ENCODE measurements around the gene NFKB1.
"Not testable (repeated sequence)": the region's sequence is repeated elsewhere in the genome, so short reads cannot be mapped to it uniquely, and the experiment has no call there.

NFKB1 gene

DNA sequence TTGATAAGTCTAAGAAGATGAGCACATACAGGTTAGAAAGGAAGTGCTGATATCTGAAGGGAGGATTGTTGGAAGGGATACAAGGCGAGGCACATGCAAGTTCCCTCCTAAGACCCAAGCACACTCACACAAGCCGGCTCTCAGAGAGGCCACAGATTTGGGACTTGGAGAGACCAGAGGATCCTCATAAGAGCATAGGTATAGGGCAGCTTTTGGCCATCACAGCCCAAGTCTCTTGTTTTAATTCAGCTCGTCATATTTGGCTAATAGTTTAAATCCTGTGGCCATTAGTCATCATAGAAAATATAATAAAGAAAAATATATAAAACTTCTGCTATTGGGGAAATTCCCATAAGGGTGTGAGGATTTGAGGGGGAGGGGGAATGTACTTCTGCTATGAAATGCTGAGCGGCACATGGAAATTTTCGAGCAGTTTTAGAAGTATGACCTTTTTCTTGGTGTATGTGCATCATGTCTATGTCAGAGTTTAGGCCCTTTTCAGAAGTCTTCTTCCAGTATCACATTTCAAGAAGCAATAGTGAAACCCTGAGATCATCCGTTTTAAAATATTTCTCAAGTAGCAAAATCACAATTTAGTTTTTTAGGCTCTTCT lies 97.7 kb downstream of the NFKB1 start:
- DNase-seq (ENCODE audit: low spot score): no peak

- DNase-seq (ENCODE audit: low spot score): no peak
These were observed 98.3 kb downstream of the NFKB1 start for GRCh38 chr4:102599455-102599854.

DNA sequence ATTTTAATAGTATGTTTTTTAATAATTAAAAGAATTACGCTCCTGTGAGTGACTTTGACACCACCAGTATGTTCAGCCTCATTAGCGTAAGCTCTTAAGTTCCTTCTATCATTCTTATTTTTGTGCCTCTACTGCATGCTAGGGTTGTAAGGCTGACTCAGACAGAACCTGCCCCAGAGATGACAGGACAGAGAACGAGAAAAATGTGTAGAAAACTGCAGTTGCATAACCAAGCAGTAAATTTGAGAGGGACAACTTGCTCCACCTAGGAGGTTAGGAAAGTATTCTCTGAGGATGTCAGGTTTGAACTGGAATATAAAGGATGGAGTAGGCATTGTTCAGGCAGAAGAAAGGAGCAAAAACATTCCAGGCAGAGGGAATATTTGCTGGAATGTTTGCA lies 98.7 kb downstream of the NFKB1 start:
- DNase-seq (ENCODE audit: low spot score): no peak

DNA sequence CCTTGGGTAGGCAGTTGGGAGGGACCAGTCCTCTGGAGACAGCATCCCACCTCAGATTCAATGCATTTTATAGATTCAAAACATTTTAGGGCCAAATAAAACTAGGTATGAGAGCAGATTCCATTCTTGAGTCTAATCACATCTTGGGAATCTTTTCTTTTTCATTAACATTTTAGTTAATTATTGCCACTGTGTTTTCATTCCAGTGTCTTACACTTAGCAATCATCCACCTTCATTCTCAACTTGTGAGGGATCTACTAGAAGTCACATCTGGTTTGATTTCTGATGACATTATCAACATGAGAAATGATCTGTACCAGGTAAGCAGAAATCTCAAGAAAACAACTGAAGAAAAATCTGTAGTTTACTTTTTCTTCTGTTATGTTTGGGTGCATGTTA lies 99.5 kb downstream of the NFKB1 start:
- no peak for DNase-seq (ENCODE audit: low spot score)

DNA sequence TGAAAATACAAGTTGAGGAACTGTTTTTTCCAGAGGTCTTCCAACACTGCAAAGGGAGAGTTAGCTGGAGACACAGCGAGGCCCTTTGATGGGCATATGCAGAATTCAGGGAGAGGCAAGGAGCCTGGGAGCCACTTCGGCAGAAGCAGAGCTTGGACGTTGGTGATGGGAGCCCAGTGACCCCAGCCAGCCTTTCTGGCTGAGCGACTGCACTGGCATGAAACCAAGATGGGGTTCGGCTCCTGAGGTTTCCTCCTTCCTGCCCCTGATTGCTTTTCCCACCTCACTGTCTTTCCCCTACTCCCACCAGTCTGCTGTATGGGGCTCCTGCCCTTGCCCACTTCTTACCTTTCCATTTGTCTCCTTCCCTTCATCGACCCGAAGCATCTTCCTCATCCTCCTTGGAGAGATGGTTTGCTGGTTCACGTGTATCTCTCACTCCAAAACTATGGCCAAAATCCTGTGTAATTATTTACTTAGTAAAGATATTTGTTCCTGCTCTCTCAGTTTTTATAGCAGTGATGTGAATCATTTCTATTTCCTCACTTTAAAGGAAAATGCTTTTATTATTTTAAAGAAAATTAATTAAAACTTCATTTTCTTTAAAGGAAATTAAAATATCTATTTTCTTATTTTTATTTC lies 100.5 kb downstream of the NFKB1 start:
- no peak for DNase-seq (ENCODE audit: low spot score)

DNA sequence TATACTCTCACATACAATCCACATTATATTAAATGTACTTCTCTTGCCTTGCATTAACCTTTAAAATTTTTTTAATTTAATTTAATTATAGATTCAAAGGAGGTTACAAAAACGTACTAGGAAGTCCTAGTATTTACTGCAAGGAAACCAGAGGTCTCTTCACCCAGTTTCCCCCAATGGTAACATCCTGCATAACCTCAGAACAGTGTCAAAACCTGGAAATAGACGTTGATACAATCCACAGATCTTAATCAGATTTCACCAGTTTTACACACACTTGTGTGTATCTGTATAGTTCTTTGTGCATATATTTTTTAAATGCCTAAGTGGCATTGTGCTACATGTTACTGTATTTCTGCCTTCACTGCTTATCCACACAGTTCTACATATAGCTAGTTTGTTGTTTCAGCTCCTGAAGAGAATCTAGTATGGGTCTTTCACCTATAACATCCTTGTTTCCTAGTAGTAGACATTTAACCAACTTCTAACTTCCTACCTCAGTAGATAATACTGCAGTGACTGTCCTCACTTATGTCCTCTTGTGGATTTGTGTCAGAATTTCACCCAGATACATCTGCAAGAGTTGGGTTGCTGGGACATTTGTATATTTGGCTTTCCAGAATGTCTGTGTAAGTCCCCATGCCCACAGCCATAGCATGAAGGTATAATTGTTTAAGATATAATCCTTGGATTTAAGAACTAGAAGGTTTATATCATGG lies 103.2 kb downstream of the NFKB1 start:
- no peak for DNase-seq (ENCODE audit: low spot score)

- peak; percentile 51 for DNase-seq (ENCODE audit: low spot score)
These were observed 105.1 kb downstream of the NFKB1 start for GRCh38 chr4:102606261-102606660.

- DNase-seq (ENCODE audit: low spot score): peak; percentile 91
These were observed 105.8 kb downstream of the NFKB1 start for GRCh38 chr4:102606846-102607450.

DNA sequence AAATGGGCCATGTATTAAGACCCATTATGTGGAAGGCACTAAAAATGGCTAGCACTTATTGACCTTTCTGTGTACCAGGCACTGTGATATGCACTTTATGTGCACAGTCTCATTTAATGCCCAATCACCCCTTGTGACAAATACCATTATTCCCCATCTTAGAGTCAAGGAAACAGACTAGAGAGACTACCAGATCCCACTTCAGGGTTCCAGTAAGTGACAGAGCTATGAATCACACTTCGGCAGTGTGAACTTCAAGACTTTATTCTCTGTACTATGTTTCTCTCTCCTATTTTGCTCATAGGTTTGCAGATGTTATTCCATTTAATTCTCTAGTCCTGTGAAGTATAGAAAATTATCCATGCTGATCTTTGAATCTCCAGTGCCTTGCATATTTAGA lies 107.0 kb downstream of the NFKB1 start:
- DNase-seq (ENCODE audit: low spot score): no peak

GRCh38 chr4:102610007-102610406 lies 108.8 kb downstream of the NFKB1 start:
- DNase-seq (ENCODE audit: low spot score): peak; percentile 41

DNA sequence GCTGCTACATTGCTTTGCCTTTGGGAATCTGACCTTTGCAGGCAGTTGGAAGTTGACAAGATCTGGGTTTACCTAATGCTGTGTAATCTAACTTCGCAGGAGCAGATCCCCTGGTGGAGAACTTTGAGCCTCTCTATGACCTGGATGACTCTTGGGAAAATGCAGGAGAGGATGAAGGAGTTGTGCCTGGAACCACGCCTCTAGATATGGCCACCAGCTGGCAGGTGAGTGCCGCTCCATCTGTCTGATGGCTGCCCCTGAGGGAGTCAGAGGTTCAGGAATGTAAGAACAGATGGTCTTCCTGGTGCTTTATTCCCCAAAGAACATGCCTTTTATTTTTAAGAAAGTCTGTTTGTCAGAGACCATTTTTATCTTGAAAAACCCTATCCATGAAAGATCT lies 109.3 kb downstream of the NFKB1 start:
- DNase-seq (ENCODE audit: low spot score): no peak

GRCh38 chr4:102612210-102612609 lies 111.1 kb downstream of the NFKB1 start:
- DNase-seq (ENCODE audit: low spot score): no peak

DNA sequence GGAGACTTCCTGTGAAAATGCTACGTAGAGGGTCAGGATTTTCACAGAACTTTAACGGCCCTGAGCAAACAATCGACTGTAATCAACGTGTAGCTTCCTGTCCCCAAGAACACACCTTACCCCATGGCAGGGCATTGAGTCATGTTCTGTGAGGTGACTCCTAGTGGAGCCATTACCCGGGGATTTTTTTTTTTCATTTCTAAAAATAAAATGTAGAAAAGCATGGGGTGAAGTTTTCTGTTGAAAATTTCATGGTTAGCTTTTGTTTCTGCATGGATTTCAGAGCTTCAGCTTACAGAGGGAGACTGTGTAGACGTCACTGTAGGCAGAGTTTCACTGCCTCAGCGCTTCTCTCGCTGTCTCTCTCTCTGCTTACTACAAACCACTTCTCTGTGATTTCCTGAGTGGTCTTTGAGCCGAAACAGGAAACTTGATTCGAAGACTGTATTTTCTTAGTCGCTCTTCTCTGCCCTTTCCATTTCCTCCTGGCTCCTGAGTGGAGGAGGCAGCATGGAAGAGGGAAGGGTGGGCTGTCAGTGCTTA lies 111.7 kb downstream of the NFKB1 start:
- DNase-seq (ENCODE audit: low spot score): no peak

GRCh38 chr4:102614801-102615200 lies 113.6 kb downstream of the NFKB1 start:
- no peak for DNase-seq (ENCODE audit: low spot score)

GRCh38 chr4:102616636-102617035 lies 115.5 kb downstream of the NFKB1 start:
- DNase-seq (ENCODE audit: low spot score): no peak

- not testable (repeated sequence) for DNase-seq (ENCODE audit: low spot score)
These were observed 117.9 kb downstream of the NFKB1 start for GRCh38 chr4:102619021-102619420.

DNA sequence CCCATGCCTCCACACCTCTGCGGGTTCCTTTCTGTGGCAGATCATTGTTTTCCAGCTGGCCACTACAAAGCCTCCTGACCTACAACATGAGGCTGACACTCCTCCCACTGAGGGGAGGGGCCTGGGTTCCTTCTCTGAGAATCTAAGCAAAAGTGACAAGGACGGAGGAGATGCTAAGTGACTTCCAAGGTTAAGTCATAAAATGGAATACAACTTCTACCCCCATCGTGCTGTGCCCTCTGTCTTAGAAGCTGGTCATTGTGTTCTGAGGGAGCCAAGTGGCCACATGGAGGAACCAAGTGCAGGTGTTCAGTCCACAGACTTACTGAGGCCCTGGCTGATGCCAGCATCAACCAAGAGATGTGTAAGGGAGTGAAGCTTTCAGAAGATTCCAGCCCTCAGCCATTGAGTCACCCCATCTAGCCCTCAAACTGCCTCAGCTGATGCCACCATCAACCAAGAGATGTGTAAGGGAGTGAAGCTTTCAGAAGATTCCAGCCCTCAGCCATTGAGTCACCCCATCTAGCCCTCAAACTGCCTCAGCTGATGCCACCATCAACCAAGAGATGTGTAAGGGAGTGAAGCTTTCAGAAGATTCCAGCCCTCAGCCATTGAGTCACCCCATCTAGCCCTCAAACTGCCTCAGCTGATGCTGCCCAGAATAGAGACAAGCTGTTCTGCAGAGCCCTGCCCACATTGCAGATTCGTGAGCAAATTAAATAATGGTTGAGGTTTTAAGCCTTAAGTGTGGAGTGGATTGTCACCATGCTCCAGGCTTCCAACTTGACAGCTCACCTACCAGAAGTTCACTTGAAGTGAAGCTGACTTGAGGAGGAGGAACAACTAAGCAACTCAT lies 118.8 kb downstream of the NFKB1 start:
- not testable (repeated sequence) for DNase-seq (ENCODE audit: low spot score)

GRCh38 chr4:102620697-102621497 lies 119.7 kb downstream of the NFKB1 start:
- peak; percentile 84 for DNase-seq (ENCODE audit: low spot score)

GRCh38 chr4:102623622-102624021 lies 122.5 kb downstream of the NFKB1 start:
- DNase-seq (ENCODE audit: low spot score): no peak

DNA sequence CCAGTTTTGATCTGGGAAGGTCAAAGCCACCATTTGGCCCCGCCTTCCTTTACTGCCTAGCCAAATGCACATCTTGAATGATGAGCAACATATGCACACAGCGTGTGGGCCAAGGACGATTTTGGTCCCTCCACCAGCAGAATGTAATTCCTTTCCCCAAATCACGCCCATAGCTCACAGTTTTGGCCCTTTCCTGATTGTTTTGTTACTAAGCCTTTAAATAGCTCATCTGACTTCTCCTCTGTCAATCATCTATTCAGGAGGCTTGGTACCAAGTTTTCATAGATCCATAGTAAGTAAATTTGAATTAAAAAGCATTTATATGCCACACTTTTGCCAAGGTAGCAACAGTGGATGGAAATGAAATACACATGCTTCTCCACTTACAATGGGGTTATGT lies 123.3 kb downstream of the NFKB1 start:
- DNase-seq (ENCODE audit: low spot score): no peak

Data from COLO829 (cell line).